ENCODE data around the gene GYPC. TPM values are rescaled to one million over a fixed set of nuclear protein-coding genes. Genes with fewer than 3 reads are reported as not detected.
"Not testable (repeated sequence)": the region's sequence is repeated elsewhere in the genome, so short reads cannot be mapped to it uniquely, and the experiment has no call there.

Gene GYPC
- total and polyA plus RNA-seq, 2 experiments from 2014 or later, result 42.6 to 45.8 TPM

DNA sequence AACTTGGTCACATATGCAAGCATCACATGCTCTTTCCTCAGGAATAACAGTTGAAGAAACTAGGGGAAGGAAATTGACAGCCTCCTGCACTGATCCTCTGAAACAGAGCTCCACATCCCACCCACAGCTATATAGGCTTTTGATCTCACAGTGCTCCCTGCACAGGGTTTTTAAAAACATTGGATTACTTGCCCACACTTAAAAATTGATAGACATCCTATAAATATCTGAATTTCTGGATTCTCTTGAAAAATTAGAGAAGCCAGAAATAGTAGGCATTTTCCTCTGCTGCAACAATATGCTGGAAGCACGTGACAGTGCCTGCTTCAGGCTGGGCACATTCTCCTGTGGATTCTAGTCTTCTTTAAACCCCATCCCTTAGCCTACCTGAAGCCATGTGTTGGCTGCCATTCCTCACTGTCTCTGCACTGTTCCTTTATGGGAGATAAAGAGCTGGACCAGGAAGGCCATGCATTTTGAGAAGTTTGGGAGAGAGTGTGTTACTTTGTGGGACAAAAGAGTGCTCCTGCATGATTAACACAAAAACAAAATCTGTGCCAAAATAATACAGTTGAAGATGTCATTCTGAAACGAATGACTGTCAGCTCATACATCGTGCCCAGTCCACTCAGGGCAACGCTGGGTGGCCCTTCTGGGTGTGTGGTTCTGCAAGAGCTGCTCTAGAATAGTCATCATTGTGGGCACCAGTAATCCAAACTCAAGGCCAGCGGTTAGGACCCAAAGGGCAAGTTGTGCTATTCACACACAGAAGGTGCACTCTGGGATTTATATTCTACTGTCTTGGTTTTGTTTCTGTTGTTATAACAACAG is 59.8 kb downstream of the GYPC start:
- Histone ChIP-seq H3K4me2 (ENCODE audit: unreplicated experiment) (no peak overlapping the region), H3K9me2 (ENCODE audit: insufficient read depth) (no peaks in the 10 kb centered on the region), H3K36me3 (ENCODE audit: low read depth) (no peaks in the 10 kb centered on the region), H3K4me1 (ENCODE audit: insufficient read depth) (no peaks in the 10 kb centered on the region), H3K27me3 (replicated peaks; ENCODE audit: insufficient read depth) (peaks cover 15% of the 10 kb centered on the region; the same call in 1 of the 2 replicates), H2AFZ (no peak overlapping the region), H3K79me2 (ENCODE audit: insufficient read depth) (no peaks in the 10 kb centered on the region), H3K9me3 (ENCODE audit: low read depth) (no peaks in the 10 kb centered on the region), H3K9ac (no peak overlapping the region), H4K20me1 (ENCODE audit: insufficient read depth) (no peaks in the 10 kb centered on the region), H3F3A (ENCODE audit: insufficient read depth) (no peaks in the 10 kb centered on the region), H3K27ac (no peak overlapping the region), H3K4me3 (no peak overlapping the region)
- no peak for DNase-seq
- TF ChIP-seq EZH2phosphoT487 (IDR thresholded peaks at IDR 0.05; ENCODE audit: insufficient read depth, low read depth) (no peak), EZH2 (IDR thresholded peaks at IDR 0.05; ENCODE audit: insufficient read depth, poor library complexity, severe bottlenecking) (no peak)
- in situ Hi-C loops (cut with MboI), result no loop called here
- 22 to 31% methylated on average over 5 of the region's 5 CpGs for WGBS, 2 experiments (ENCODE audit: low coverage in 1 of 2, low lambda C conversion rate in 2 of 2, missing lambda C conversion rate in 2 of 2)

DNA sequence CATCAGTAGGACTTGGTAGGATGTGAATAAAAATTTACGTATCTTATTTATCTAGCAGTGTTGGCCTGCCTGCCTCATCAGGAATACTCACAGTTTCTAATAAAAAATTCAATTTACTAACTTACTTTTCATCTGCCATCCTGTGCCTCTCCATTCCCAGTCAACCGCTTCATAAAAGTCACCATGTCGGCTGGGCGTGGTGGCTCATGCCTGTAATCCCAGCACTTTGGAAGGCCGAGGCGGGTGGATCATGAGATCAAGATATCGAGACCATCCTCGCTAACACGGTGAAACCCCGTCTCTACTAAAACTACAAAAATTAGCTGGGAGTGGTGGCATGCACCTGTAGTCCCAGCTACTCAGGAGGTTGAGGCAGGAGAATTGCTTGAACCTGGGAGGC is 61.3 kb downstream of the GYPC start:
- H3K27ac ChIP-seq; H3K36me3 ChIP-seq (ENCODE audit: low read depth); H3K4me2 ChIP-seq (ENCODE audit: unreplicated experiment); H2AFZ ChIP-seq; H4K20me1 ChIP-seq (ENCODE audit: insufficient read depth); H3K9me3 ChIP-seq (ENCODE audit: low read depth); H3K4me1 ChIP-seq (ENCODE audit: insufficient read depth); H3K4me3 ChIP-seq; H3K9ac ChIP-seq; DNase-seq; H3K9me2 ChIP-seq (ENCODE audit: insufficient read depth); H3K79me2 ChIP-seq (ENCODE audit: insufficient read depth); in situ Hi-C loops (cut with MboI); H3F3A ChIP-seq (ENCODE audit: insufficient read depth): not testable (repeated sequence)
- peaks cover 15% of the 10 kb centered on the region; the same call in 1 of the 2 replicates for H3K27me3 ChIP-seq (replicated peaks; ENCODE audit: insufficient read depth)
- 88 to 90% methylated on average over 10 of the region's 10 CpGs for WGBS, 2 experiments (ENCODE audit: low coverage in 1 of 2, low lambda C conversion rate in 2 of 2, missing lambda C conversion rate in 2 of 2)

DNA sequence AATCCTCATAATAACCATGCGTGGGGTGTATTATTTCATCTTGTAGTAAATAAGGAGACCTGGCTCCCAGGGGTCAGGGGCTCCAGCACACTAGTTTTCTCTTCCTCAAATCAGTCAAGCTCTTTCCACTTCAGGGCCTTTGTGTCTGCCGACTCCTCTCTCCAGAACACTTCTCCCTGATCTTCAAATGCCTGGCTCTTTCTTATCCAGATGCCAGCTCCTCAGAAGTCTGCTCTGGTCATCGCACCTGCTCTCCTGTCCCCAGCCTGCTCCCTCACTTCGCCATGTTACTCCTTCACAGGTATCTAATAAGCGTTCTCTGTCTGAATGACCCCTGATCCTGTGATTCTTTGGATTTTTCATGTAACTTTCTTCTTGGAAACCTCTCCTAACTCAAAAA is 62.0 kb downstream of the GYPC start:
- Histone ChIP-seq H3K27me3 (replicated peaks; ENCODE audit: insufficient read depth) (peaks cover 9% of the 10 kb centered on the region; the same call in 1 of the 2 replicates), H3K9ac (no peak overlapping the region), H3K4me2 (ENCODE audit: unreplicated experiment) (no peak overlapping the region), H3K9me3 (ENCODE audit: low read depth) (no peaks in the 10 kb centered on the region), H2AFZ (no peak overlapping the region), H3K79me2 (ENCODE audit: insufficient read depth) (no peaks in the 10 kb centered on the region), H4K20me1 (ENCODE audit: insufficient read depth) (no peaks in the 10 kb centered on the region), H3F3A (ENCODE audit: insufficient read depth) (no peaks in the 10 kb centered on the region), H3K27ac (no peak overlapping the region), H3K9me2 (ENCODE audit: insufficient read depth) (no peaks in the 10 kb centered on the region), H3K36me3 (ENCODE audit: low read depth) (no peaks in the 10 kb centered on the region), H3K4me1 (ENCODE audit: insufficient read depth) (no peaks in the 10 kb centered on the region), H3K4me3 (no peak overlapping the region)
- DNase-seq, result no peak
- in situ Hi-C loops (cut with MboI), result no loop called here
- no peak for TF ChIP-seq EZH2 (IDR thresholded peaks at IDR 0.05; ENCODE audit: insufficient read depth, poor library complexity, severe bottlenecking)
- no peak for TF ChIP-seq EZH2phosphoT487 (IDR thresholded peaks at IDR 0.05; ENCODE audit: insufficient read depth, low read depth)
- WGBS, 2 experiments (ENCODE audit: low coverage in 1 of 2, low lambda C conversion rate in 2 of 2, missing lambda C conversion rate in 2 of 2), result 68 to 70% methylated on average over 5 of the region's 5 CpGs

DNA sequence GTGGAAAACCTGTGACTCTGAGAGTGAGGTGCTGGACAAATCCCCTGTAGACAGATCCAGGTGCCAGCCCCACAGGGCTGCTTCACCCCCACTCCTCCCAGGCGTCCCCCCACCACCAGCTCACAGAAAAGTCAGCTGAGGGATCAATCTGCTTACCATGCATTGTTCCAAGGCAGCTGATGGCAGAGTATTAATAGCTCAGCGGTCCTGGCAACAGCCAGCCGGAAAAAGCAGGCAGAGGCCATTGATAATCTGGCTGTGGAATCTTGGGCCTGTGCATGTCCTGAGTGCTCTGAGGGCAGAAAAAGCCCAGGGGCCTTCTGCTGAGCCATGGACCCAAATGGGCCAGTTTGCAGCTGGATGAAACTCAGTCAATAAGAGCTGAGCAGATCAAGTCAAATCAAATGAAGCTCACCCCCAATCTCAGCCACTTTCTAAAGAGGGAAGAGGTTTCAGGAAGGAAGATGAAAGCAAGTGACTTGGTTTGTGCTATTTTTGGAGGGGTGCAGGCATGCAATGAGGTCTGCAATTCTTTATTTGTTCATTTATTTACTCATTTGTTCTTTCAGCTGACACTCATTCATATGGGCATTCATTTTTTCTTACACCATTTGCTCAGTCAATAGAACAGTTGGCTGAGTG is 63.4 kb downstream of the GYPC start:
- Histone ChIP-seq H4K20me1 (ENCODE audit: insufficient read depth) (no peaks in the 10 kb centered on the region), H3K9me2 (ENCODE audit: insufficient read depth) (no peaks in the 10 kb centered on the region), H3K9me3 (ENCODE audit: low read depth) (no peaks in the 10 kb centered on the region), H3K36me3 (ENCODE audit: low read depth) (no peaks in the 10 kb centered on the region), H2AFZ (no peak overlapping the region), H3K27me3 (replicated peaks; ENCODE audit: insufficient read depth) (no peaks in the 10 kb centered on the region), H3K4me1 (ENCODE audit: insufficient read depth) (no peaks in the 10 kb centered on the region), H3K9ac (no peak overlapping the region), H3K4me3 (no peak overlapping the region), H3K79me2 (ENCODE audit: insufficient read depth) (no peaks in the 10 kb centered on the region), H3F3A (ENCODE audit: insufficient read depth) (no peaks in the 10 kb centered on the region), H3K27ac (no peak overlapping the region), H3K4me2 (ENCODE audit: unreplicated experiment) (no peak overlapping the region)
- no peak for TF ChIP-seq EZH2phosphoT487 (IDR thresholded peaks at IDR 0.05; ENCODE audit: insufficient read depth, low read depth)
- no peak for TF ChIP-seq EZH2 (IDR thresholded peaks at IDR 0.05; ENCODE audit: insufficient read depth, poor library complexity, severe bottlenecking)
- in situ Hi-C loops (cut with MboI), result no loop called here
- no peak for DNase-seq
- WGBS, 2 experiments (ENCODE audit: low coverage in 1 of 2, low lambda C conversion rate in 2 of 2, missing lambda C conversion rate in 2 of 2), result 32 to 42% methylated on average over 3 of the region's 3 CpGs

Measured in GM23248 (cell line).